Karpas-422 (cell line): ENCODE results near the gene TMEM143. TPM values are rescaled to one million over a fixed set of nuclear protein-coding genes. Genes with fewer than 3 reads are reported as not detected.
"Not testable (repeated sequence)": the region's sequence is repeated elsewhere in the genome, so short reads cannot be mapped to it uniquely, and the experiment has no call there.

ENCODE experiments used
- DNase-seq: peaks from one replicate; pipeline ENCODE4 v3.0.0-alpha.2; 2015
- H2AFZ ChIP-seq: fragments of 200-600 bp; sonication (generic); 2 replicates; pipeline ENCODE4 v1.6.1; 2014; ENCODE audit warnings: antibody characterized with exemption, low read length, mixed read lengths
- H3K27ac ChIP-seq: fragments of 200-600 bp; sonication (generic); 2 replicates; pipeline ENCODE4 v1.5.1; 2014; ENCODE audit warnings: mild to moderate bottlenecking, low read length, moderate library complexity
- H3K27me3 ChIP-seq: fragments of 200-600 bp; sonication (generic); 2 replicates; pipeline ENCODE4 v1.6.1; 2014; ENCODE audit warnings: low read length, mixed read lengths
- H3K36me3 ChIP-seq: fragments of 200-600 bp; sonication (generic); 2 replicates; pipeline ENCODE4 v1.6.1; 2014; ENCODE audit warnings: low read length, mixed read lengths; ENCODE audit not compliant: insufficient read depth
- H3K4me1 ChIP-seq: fragments of 200-600 bp; sonication (generic); 2 replicates; pipeline ENCODE4 v1.6.1; 2014; ENCODE audit warnings: mild to moderate bottlenecking, low read length, mixed read lengths
- H3K4me2 ChIP-seq: fragments of 200-600 bp; sonication (generic); 2 replicates; pipeline ENCODE4 v1.6.1; 2014; ENCODE audit warnings: low read length, low read depth, mild to moderate bottlenecking; ENCODE audit not compliant: poor library complexity, severe bottlenecking
- H3K4me3 ChIP-seq: fragments of 200-600 bp; sonication (generic); 2 replicates; pipeline ENCODE4 v1.5.1; 2014; ENCODE audit warnings: mild to moderate bottlenecking, antibody characterized with exemption, low read length, mixed read lengths
- H3K79me2 ChIP-seq: fragments of 200-600 bp; sonication (generic); 2 replicates; pipeline ENCODE4 v1.6.1; 2014; ENCODE audit warnings: mild to moderate bottlenecking, low read length, mixed read lengths
- H3K9ac ChIP-seq: fragments of 200-600 bp; sonication (generic); 2 replicates; pipeline ENCODE4 v1.6.0; 2014; ENCODE audit warnings: low read length
- H3K9me2 ChIP-seq: fragments of 200-600 bp; sonication (generic), shearing (Covaris generic); replicated peaks from 2 replicates; pipeline ENCODE4 v1.6.0; 2014; ENCODE audit warnings: mild to moderate bottlenecking, low read length, moderate library complexity; ENCODE audit not compliant: insufficient read depth
- H3K9me3 ChIP-seq: fragments of 300-700, 200-600 bp; sonication (generic); 2 replicates; pipeline ENCODE4 v1.6.1; 2014; ENCODE audit warnings: low read length, mixed read lengths
- H4K20me1 ChIP-seq: fragments of 200-600 bp; sonication (generic); 2 replicates; pipeline ENCODE4 v1.6.1; 2014; ENCODE audit warnings: mild to moderate bottlenecking, antibody characterized with exemption, low read length, low read depth; ENCODE audit not compliant: insufficient read depth
- total RNA-seq: library from RNA; depleted of rRNA; stranded (reverse); fragments of >200 nt; shearing (Covaris generic); gene quantifications from 2 replicates; pipeline ENCODE4 v1.2.3, GENCODE V29; 2014; ENCODE audit warnings: low replicate concordance

The TMEM143 gene
- total RNA-seq, 1 experiment from 2014 or later, result 7.8 TPM

DNA sequence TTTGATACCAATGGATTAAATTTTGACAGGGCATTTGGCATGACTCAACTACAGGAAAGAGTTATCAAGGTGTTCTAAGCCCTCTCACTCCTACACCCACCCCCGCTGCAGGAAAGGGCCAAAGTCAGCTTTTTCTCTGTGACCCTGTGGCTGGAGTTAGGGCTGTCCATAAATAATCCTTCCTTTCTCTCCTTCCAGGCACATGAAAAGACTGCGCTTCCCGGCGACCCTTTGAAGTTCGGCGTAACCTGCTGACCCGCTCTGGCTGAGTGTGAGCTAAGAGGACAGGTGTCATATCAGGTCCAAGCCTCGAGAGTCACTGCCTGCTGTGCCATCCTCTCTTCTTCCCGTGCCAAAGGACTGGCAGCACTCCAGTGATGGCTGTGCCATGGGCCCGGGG, 68.3 kb downstream of the TMEM143 start:
- Histone ChIP-seq H3K27me3 (no peaks in the 10 kb centered on the region), H3K79me2 (no peaks in the 10 kb centered on the region), H3K4me1 (peaks cover 3% of the 10 kb centered on the region; the same call in 1 of the 2 replicates), H3K9me3 (no peaks in the 10 kb centered on the region), H4K20me1 (no peaks in the 10 kb centered on the region), H3K27ac (no peak overlapping the region), H3K36me3 (no peaks in the 10 kb centered on the region), H2AFZ (no peak overlapping the region), H3K4me3 (no peak overlapping the region), H3K9ac (no peak overlapping the region), H3K4me2 (no peak overlapping the region), H3K9me2 (no peaks in the 10 kb centered on the region)
- no peak for DNase-seq

DNA sequence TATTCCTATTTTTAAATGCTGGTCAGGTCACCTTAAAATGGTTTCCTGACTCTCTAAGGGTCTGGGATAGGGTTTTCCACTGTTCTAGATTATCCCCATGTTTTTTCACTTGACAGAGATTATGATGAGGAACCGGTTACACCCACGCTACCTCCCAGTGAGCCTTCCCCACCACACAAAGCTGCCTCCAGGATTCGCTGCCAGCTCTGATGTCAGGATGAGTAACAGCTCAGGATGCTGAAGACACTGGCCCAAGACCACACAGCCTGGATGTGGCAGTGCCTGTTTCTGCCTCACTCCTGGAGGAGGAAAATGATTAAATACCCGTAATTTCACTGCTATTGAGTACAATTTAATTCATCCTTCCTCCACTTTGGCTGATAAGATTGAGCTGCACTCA, 70.9 kb downstream of the TMEM143 start:
- no peaks in the 10 kb centered on the region for H3K9me3 ChIP-seq
- no peak for DNase-seq
- no peak overlapping the region for H3K27ac ChIP-seq
- H3K4me3 ChIP-seq, result no peak overlapping the region
- no peaks in the 10 kb centered on the region for H3K27me3 ChIP-seq
- H3K9me2 ChIP-seq, result no peaks in the 10 kb centered on the region
- H3K9ac ChIP-seq, result no peak overlapping the region
- no peaks in the 10 kb centered on the region for H4K20me1 ChIP-seq
- H2AFZ ChIP-seq, result no peak overlapping the region
- no peaks in the 10 kb centered on the region for H3K36me3 ChIP-seq
- no peak overlapping the region for H3K4me2 ChIP-seq
- H3K4me1 ChIP-seq, result peaks cover 3% of the 10 kb centered on the region; the same call in 1 of the 2 replicates
- H3K79me2 ChIP-seq, result no peaks in the 10 kb centered on the region

DNA sequence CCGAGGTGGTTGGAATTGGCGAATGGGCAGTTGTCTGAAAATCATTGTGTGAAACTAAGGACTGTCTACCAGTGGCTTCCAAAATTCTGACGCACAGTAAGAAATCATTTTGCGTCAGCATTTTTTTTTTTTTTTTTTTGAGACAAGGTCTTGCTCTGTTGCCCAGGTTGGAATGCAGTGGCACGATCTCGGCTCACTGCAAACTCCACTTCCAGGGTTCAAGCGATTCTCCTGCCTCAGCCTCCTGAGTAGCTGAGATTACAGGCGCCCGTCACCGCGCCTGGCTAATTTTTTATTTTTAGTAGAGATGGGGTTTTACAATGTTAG, 72.3 kb downstream of the TMEM143 start:
- H3K4me1 ChIP-seq, H3K9me2 ChIP-seq, DNase-seq, H3K4me2 ChIP-seq, H3K9ac ChIP-seq, H3K79me2 ChIP-seq, H3K36me3 ChIP-seq, H3K27ac ChIP-seq, H3K9me3 ChIP-seq, H3K27me3 ChIP-seq, H4K20me1 ChIP-seq, H3K4me3 ChIP-seq: not testable (repeated sequence)
- H2AFZ ChIP-seq, result 0 out of 2 replicates have a peak overlapping the region, but pooled peaks have one; percentile 42

DNA sequence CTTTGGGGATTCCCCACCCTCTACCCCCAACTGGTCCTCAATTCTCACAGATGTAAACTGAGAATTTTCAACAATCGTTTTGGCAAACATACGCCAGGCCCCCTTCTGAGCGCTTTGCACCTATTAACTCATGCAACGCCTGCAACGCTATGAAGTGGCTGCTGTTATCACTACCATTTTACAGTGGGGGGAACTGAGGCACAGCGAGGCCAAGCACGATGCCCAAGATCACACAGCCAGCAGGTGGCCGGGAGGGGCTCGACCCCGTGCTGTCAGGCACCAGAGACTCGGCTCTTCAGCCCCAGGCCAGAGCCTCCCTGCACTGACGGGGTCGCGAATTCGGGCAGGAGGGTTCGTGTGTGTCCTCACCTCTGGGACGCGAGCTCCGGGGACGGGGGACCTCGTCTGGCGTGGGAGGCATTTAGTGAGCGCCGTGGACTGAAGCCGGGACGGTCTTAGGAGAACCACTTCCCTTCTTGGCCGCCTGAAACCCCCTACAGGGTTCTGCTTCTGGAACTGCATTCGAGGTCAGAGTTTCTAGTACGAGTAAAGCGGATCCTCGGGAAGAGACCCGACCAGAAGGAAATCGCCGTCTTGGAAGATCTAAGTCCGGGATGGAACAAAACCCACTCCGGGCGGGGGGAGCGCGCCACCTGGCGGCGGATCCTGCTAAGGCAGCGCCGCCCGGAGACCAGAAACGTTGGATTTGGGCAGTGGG, 72.8 kb downstream of the TMEM143 start:
- Histone ChIP-seq H3K9me2 (no peaks in the 10 kb centered on the region), H3K4me3 (no peak overlapping the region), H3K4me1 (peaks cover 3% of the 10 kb centered on the region; the same call in 1 of the 2 replicates), H3K4me2 (peak overlapping the region; percentile 43), H3K27ac (no peak overlapping the region), H3K36me3 (no peaks in the 10 kb centered on the region), H4K20me1 (no peaks in the 10 kb centered on the region), H3K79me2 (no peaks in the 10 kb centered on the region), H3K27me3 (no peaks in the 10 kb centered on the region), H3K9me3 (no peaks in the 10 kb centered on the region), H2AFZ (0 out of 2 replicates have a peak overlapping the region, but pooled peaks have one; percentile 42), H3K9ac (no peak overlapping the region)
- peak; percentile 74 for DNase-seq

DNA sequence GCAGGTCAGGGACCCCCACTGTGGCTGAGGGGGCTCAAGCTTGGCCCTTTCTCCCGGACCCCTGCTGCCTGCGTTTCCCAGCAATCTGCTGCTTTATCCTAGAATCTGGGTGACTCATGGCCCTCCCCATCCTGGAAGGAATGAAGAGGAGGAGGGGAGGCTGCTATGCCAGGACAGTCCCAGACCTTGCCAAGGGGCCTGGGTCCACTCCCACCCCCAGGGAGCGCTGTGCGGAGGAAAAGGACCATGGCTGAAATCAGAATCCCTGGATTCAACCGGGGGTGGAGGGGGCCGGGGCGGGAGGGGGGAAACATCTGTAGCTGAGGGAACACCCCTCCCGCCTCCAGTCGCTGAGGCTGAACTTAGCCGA, 73.4 kb downstream of the TMEM143 start:
- H3K4me3 ChIP-seq, result no peak overlapping the region
- no peaks in the 10 kb centered on the region for H3K79me2 ChIP-seq
- no peaks in the 10 kb centered on the region for H3K9me3 ChIP-seq
- no peaks in the 10 kb centered on the region for H3K9me2 ChIP-seq
- no peak for DNase-seq
- no peak overlapping the region for H2AFZ ChIP-seq
- H3K4me2 ChIP-seq, result no peak overlapping the region
- peaks cover 3% of the 10 kb centered on the region; the same call in 1 of the 2 replicates for H3K4me1 ChIP-seq
- no peaks in the 10 kb centered on the region for H3K27me3 ChIP-seq
- H3K9ac ChIP-seq, result no peak overlapping the region
- no peaks in the 10 kb centered on the region for H3K36me3 ChIP-seq
- H4K20me1 ChIP-seq, result no peaks in the 10 kb centered on the region
- H3K27ac ChIP-seq, result no peak overlapping the region

DNA sequence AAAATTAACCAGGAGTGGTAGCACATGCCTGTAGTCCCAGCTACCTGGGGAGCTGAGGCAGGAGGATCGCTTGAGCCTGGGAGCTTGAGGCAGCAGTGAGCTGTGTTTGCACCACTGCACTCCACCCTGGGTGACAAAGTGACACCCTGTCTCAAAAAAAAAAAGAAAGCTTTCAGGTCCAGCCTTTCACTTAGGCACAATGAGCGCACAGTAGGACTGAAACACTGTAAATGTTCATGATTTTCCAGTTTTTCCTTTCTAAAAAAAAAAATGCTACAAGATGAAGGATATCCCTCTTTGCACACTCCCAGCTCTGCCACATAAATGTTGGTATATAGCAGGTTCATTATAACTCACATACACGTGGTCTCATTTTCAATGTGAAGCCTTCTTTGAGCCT, 76.0 kb downstream of the TMEM143 start:
- no peak overlapping the region for H3K27ac ChIP-seq
- peaks cover 3% of the 10 kb centered on the region; the same call in 1 of the 2 replicates for H3K4me1 ChIP-seq
- H3K9me2 ChIP-seq, result no peaks in the 10 kb centered on the region
- no peaks in the 10 kb centered on the region for H4K20me1 ChIP-seq
- H2AFZ ChIP-seq, result no peak overlapping the region
- H3K9me3 ChIP-seq, result no peaks in the 10 kb centered on the region
- H3K4me2 ChIP-seq, result no peak overlapping the region
- no peak for DNase-seq
- no peak overlapping the region for H3K4me3 ChIP-seq
- H3K9ac ChIP-seq, result no peak overlapping the region
- no peaks in the 10 kb centered on the region for H3K27me3 ChIP-seq
- H3K79me2 ChIP-seq, result no peaks in the 10 kb centered on the region
- no peaks in the 10 kb centered on the region for H3K36me3 ChIP-seq

DNA sequence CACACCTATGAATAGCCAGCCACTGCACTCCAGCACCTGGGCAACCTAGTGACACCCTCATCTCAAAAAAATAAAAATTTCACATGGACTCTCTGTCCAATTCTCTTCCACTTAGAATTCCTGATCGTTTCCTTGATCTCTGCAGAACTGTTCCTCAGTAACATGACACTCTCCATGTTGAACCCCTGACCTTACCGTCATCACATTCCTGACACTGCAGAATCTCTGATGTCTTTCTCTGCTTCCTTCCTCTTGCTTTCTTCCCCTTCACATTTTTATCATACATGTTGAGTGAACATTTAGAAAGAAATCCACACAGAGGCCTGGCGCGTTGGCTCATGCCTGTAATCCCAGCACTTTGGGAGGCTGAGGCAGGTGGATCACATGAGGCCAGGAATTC, 78.8 kb downstream of the TMEM143 start:
- no peaks in the 10 kb centered on the region for H3K36me3 ChIP-seq
- H3K4me2 ChIP-seq, result no peak overlapping the region
- H3K27me3 ChIP-seq, result no peaks in the 10 kb centered on the region
- H3K79me2 ChIP-seq, result no peaks in the 10 kb centered on the region
- H2AFZ ChIP-seq, result no peak overlapping the region
- no peaks in the 10 kb centered on the region for H4K20me1 ChIP-seq
- no peak overlapping the region for H3K4me3 ChIP-seq
- no peaks in the 10 kb centered on the region for H3K9me2 ChIP-seq
- DNase-seq, result no peak
- H3K4me1 ChIP-seq, result no peaks in the 10 kb centered on the region
- H3K9ac ChIP-seq, result no peak overlapping the region
- H3K9me3 ChIP-seq, result no peaks in the 10 kb centered on the region
- H3K27ac ChIP-seq, result no peak overlapping the region

DNA sequence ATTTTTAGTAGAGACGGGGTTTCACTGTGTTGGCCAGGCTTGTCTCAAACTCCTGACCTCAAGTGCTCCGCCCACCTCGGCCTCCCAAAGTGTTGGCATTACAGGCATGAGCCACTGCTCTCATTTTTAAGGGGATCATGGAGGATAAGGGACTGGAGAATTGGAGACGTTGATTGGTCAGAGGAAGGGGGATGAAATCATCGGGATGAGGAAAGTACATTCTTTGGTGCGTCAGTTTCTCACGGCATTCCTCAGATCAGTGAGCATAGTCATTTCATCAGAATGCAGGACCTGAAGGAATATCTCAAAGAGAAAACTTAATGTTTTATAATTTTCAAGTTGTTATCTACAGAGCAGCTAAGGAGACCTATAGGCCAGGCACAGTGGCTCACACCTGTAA, 79.8 kb downstream of the TMEM143 start:
- H3K79me2 ChIP-seq, result no peaks in the 10 kb centered on the region
- H3K4me3 ChIP-seq, result no peak overlapping the region
- no peak overlapping the region for H3K4me2 ChIP-seq
- H3K36me3 ChIP-seq, result no peaks in the 10 kb centered on the region
- no peaks in the 10 kb centered on the region for H3K9me2 ChIP-seq
- no peak overlapping the region for H3K9ac ChIP-seq
- H2AFZ ChIP-seq, result no peak overlapping the region
- no peaks in the 10 kb centered on the region for H3K9me3 ChIP-seq
- no peaks in the 10 kb centered on the region for H3K27me3 ChIP-seq
- no peak overlapping the region for H3K27ac ChIP-seq
- H3K4me1 ChIP-seq, result no peaks in the 10 kb centered on the region
- H4K20me1 ChIP-seq, result no peaks in the 10 kb centered on the region
- DNase-seq, result no peak
